GM12891 (cell line): ENCODE data around the gene SYT15B.
"Not testable (repeated sequence)": the region's sequence is repeated elsewhere in the genome, so short reads cannot be mapped to it uniquely, and the experiment has no call there.

Experiments used
- POLR2AphosphoS5 ChIP-seq: IDR thresholded peaks from 2 replicates; pipeline ENCODE4 v1.6.1; 2011; ENCODE audit warnings: low read depth, low read length, control low read depth
- TAF1 ChIP-seq: IDR thresholded peaks from 2 replicates; pipeline ENCODE4 v1.6.1; 2011; ENCODE audit warnings: low read depth, low read length, control low read depth

GRCh38 chr10:47762674-47763553 lies 478 bp downstream of the SYT15B start:
- TF ChIP-seq POLR2AphosphoS5, TAF1: not testable (repeated sequence)
